BE2C (cell line): ENCODE results near the gene PDE7B.

Experiments used
- DNase-seq: peaks from one replicate; pipeline ENCODE4 v3.0.0-alpha.2; 2020
- H3K27me3 ChIP-seq: fragments of 250-450 bp; sonication (Bioruptor Pico); 2 replicates; pipeline ENCODE4 v1.5.1; 2020; ENCODE audit warnings: mild to moderate bottlenecking
- H3K36me3 ChIP-seq: fragments of 250-450 bp; sonication (Bioruptor Pico); 2 replicates; pipeline ENCODE4 v1.5.1; 2020; ENCODE audit warnings: mild to moderate bottlenecking
- H3K4me1 ChIP-seq: fragments of 250-450 bp; sonication (Bioruptor Pico); 2 replicates; pipeline ENCODE4 v1.5.1; 2020
- H3K4me3 ChIP-seq: 2 replicates; pipeline ENCODE4 v1.5.1; 2011; ENCODE audit warnings: low read depth, low read length
- H3K9me3 ChIP-seq: fragments of 250-450 bp; sonication (Bioruptor Pico); 2 replicates; pipeline ENCODE4 v1.5.1; 2020
- CTCF ChIP-seq: IDR thresholded peaks from 2 replicates; pipeline ENCODE4 v1.5.1; 2012; ENCODE audit warnings: mild to moderate bottlenecking, low read depth, low read length

PDE7B gene

GRCh38 chr6:136157743-136158142, 306.2 kb downstream of the PDE7B start:
- no peaks in the 10 kb centered on the region for H3K27me3 ChIP-seq
- H3K9me3 ChIP-seq = no peaks in the 10 kb centered on the region
- H3K4me1 ChIP-seq = no peaks in the 10 kb centered on the region
- H3K36me3 ChIP-seq = no peaks in the 10 kb centered on the region
- TF ChIP-seq CTCF = no peak
- no peak for DNase-seq
- H3K4me3 ChIP-seq = no peak overlapping the region

- no peaks in the 10 kb centered on the region for H3K36me3 ChIP-seq
- no peaks in the 10 kb centered on the region for H3K27me3 ChIP-seq
- H3K9me3 ChIP-seq = no peaks in the 10 kb centered on the region
- no peak overlapping the region for H3K4me3 ChIP-seq
- no peak for DNase-seq
- TF ChIP-seq CTCF = no peak
- no peaks in the 10 kb centered on the region for H3K4me1 ChIP-seq
Measured at GRCh38 chr6:136158387-136158821, 306.9 kb downstream of the PDE7B start.

- no peaks in the 10 kb centered on the region for H3K9me3 ChIP-seq
- H3K27me3 ChIP-seq = no peaks in the 10 kb centered on the region
- TF ChIP-seq CTCF = no peak
- H3K36me3 ChIP-seq = no peaks in the 10 kb centered on the region
- DNase-seq = no peak
- H3K4me1 ChIP-seq = no peaks in the 10 kb centered on the region
- no peak overlapping the region for H3K4me3 ChIP-seq
Measured at GRCh38 chr6:136158971-136159370, 307.5 kb downstream of the PDE7B start.

- Histone ChIP-seq H3K4me1 (no peaks in the 10 kb centered on the region), H3K36me3 (no peaks in the 10 kb centered on the region), H3K4me3 (no peak overlapping the region), H3K9me3 (no peaks in the 10 kb centered on the region), H3K27me3 (no peaks in the 10 kb centered on the region)
- no peak for TF ChIP-seq CTCF
- DNase-seq = no peak
Measured at GRCh38 chr6:136160250-136160649, 308.7 kb downstream of the PDE7B start.

- DNase-seq = no peak
- H3K4me1 ChIP-seq = no peaks in the 10 kb centered on the region
- no peak overlapping the region for H3K4me3 ChIP-seq
- no peaks in the 10 kb centered on the region for H3K36me3 ChIP-seq
- H3K27me3 ChIP-seq = no peaks in the 10 kb centered on the region
- no peak for TF ChIP-seq CTCF
- H3K9me3 ChIP-seq = no peaks in the 10 kb centered on the region
Measured at GRCh38 chr6:136161950-136162349, 310.4 kb downstream of the PDE7B start.

- H3K27me3 ChIP-seq = no peaks in the 10 kb centered on the region
Measured at GRCh38 chr6:136163260-136163659, 311.8 kb downstream of the PDE7B start.

More at GRCh38 chr6:136163260-136163659, 311.8 kb downstream of the PDE7B start:
- TF ChIP-seq CTCF = no peak
- DNase-seq = no peak
- Histone ChIP-seq H3K4me1 (no peaks in the 10 kb centered on the region), H3K4me3 (no peak overlapping the region), H3K9me3 (no peaks in the 10 kb centered on the region), H3K36me3 (no peaks in the 10 kb centered on the region)
